PC-3 (cell line): ENCODE results near the gene MACROD1. TPM values are rescaled to one million over a fixed set of nuclear protein-coding genes. Genes with fewer than 3 reads are reported as not detected.

Experiments
- ATAC-seq: fragments of 200-7000 bp; cut with Tn5 transposase; 2 replicates; pipeline ENCODE4 v1.9.1; 2020; ENCODE audit warnings: mild to moderate bottlenecking, moderate library complexity
- BruUV-seq: library from RNA; stranded (reverse); fragments of 400-500 nt; replicated peaks from 2 replicates; lab custom pipeline; 2021; lab: Mats Ljungman, UMichigan
- CTCF ChIA-PET: fragments of 300-600 bp; sonication (Branson Sonifier 250); formaldehyde crosslinking; loops from one replicate; lab custom pipeline; 2022; ENCODE audit warnings: antibody characterized with exemption; lab: Charles Lee
- POLR2A ChIA-PET: fragments of 300-600 bp; sonication (Branson Sonifier 250); formaldehyde crosslinking; loops from one replicate; lab custom pipeline; 2022; ENCODE audit warnings: antibody characterized with exemption; ENCODE audit not compliant: unreplicated experiment; lab: Charles Lee
- DNase-seq: peaks from one replicate; pipeline ENCODE4 v3.0.0-alpha.2; 2015
- H2AFZ ChIP-seq: fragments of 300-600 bp; sonication (generic); 2 replicates; pipeline ENCODE4 v1.6.0; 2016; ENCODE audit warnings: antibody characterized with exemption, low read length
- H3F3A ChIP-seq: fragments of 300-600 bp; sonication (generic); one replicate; pipeline ENCODE4 v1.6.0; 2017; ENCODE audit warnings: antibody characterized with exemption, low read length, control low read depth, mild to moderate bottlenecking; ENCODE audit not compliant: unreplicated experiment
- H3K27ac ChIP-seq: fragments of 300-600 bp; sonication (generic); 2 replicates; pipeline ENCODE4 v1.5.1; 2016; ENCODE audit warnings: mild to moderate bottlenecking, low read length
- H3K27me3 ChIP-seq: fragments of 300-600 bp; sonication (generic); 2 replicates; pipeline ENCODE4 v1.6.1; 2016; ENCODE audit warnings: low read length, mixed read lengths
- H3K36me3 ChIP-seq: fragments of 300-600 bp; sonication (generic); 2 replicates; pipeline ENCODE4 v1.6.1; 2016; ENCODE audit warnings: low read depth, mixed run types, low read length, mixed read lengths
- H3K4me1 ChIP-seq: fragments of 300-600 bp; sonication (generic); 2 replicates; pipeline ENCODE4 v1.5.1; 2016; ENCODE audit warnings: low read length; ENCODE audit not compliant: insufficient read depth
- H3K4me2 ChIP-seq: fragments of 300-600 bp; sonication (generic); 2 replicates; pipeline ENCODE4 v1.6.0; 2016; ENCODE audit warnings: low read length
- H3K4me3 ChIP-seq: fragments of 300-600 bp; sonication (generic); 2 replicates; pipeline ENCODE4 v1.5.1; 2016; ENCODE audit warnings: mild to moderate bottlenecking, low read length, mixed read lengths
- H3K79me2 ChIP-seq: fragments of 300-600 bp; sonication (generic); 2 replicates; pipeline ENCODE4 v1.6.1; 2017; ENCODE audit warnings: low read length, mixed read lengths
- H3K9ac ChIP-seq: fragments of 300-600 bp; sonication (generic); 2 replicates; pipeline ENCODE4 v1.6.0; 2016; ENCODE audit warnings: mild to moderate bottlenecking, low read length
- H3K9me2 ChIP-seq: fragments of 300-600 bp; sonication (generic); replicated peaks from 2 replicates; pipeline ENCODE4 v1.6.1; 2016; ENCODE audit warnings: mixed run types, low read length, mixed read lengths
- H3K9me3 ChIP-seq: fragments of 300-600 bp; sonication (generic); 2 replicates; pipeline ENCODE4 v1.6.1; 2016; ENCODE audit warnings: low read length, mixed read lengths
- H4K20me1 ChIP-seq: fragments of 300-600 bp; sonication (generic); 2 replicates; pipeline ENCODE4 v1.6.1; 2016; ENCODE audit warnings: low read length, mixed read lengths
- EZH2 ChIP-seq: fragments of 300-600 bp; sonication (generic); IDR thresholded peaks from one replicate; pipeline ENCODE4 v1.6.1; 2017; ENCODE audit warnings: antibody characterized with exemption, mild to moderate bottlenecking, low read length; ENCODE audit not compliant: unreplicated experiment
- EZH2phosphoT487 ChIP-seq: fragments of 300-600 bp; sonication (generic); IDR thresholded peaks from 2 replicates; pipeline ENCODE4 v1.6.1; 2018; ENCODE audit warnings: mild to moderate bottlenecking, antibody characterized with exemption, low read length, borderline replicate concordance
- intact Hi-C: fragments of 100-400 bp; cut with micrococcal nuclease; formaldehyde crosslinking; loops from 2 replicates; pipeline ENCODE4 v1.9.0; 2023
- total RNA-seq: library from RNA; depleted of rRNA; stranded (reverse); fragments of >200 nt; gene quantifications from 2 replicates; pipeline ENCODE4 v1.2.3, GENCODE V29; 2014
- TF ChIP-seq, protein P1 (sequence below): fragments of 300-600 bp; sonication (generic); conservative IDR thresholded peaks from 2 replicates; pipeline ENCODE4 v1.5.1; 2017; ENCODE audit warnings: antibody characterized with exemption, low read depth, mild to moderate bottlenecking, low read length

MACROD1 gene
- total RNA-seq, 1 experiment from 2014 or later: 71.4 TPM

DNA sequence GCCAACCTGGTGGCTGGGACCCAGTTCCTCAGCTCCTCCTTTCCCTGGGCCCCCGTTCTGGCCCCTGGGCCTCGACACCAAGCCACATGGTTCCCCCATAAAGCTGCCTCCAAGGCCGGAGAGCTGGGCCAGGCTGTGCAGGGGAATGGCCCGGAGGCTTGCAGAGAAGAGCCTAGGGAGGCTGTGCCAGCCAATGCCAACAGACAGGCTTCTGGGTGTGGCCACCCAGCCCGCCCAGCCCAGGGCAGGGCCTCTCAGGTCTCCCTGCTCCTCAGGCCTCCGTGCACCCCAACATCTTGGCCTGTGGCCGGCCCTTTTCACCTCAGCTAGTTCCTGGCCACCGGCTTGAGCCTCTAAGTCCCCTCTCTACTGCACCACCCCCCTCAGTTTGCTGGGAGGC, 147.6 kb downstream of the MACROD1 start:
- BruUV-seq: no TSS peak
- DNase-seq: no peak
- Histone ChIP-seq H3K9ac (no peak overlapping the region), H3K4me1 (no peaks in the 10 kb centered on the region), H3K27ac (no peak overlapping the region), H4K20me1 (no peaks in the 10 kb centered on the region), H3K79me2 (no peaks in the 10 kb centered on the region), H3K9me3 (no peaks in the 10 kb centered on the region), H3K4me3 (no peak overlapping the region), H3K36me3 (no peaks in the 10 kb centered on the region), H3F3A (no peaks in the 10 kb centered on the region), H3K4me2 (no peak overlapping the region), H3K9me2 (no peaks in the 10 kb centered on the region), H2AFZ (no peak overlapping the region), H3K27me3 (no peaks in the 10 kb centered on the region)
- intact Hi-C loops: no loop called here
- ChIA-PET CTCF (no interaction called here), POLR2A (no interaction called here)
- TF ChIP-seq EZH2 (no peak), EZH2phosphoT487 (no peak)
- TF ChIP-seq, protein P1, sequence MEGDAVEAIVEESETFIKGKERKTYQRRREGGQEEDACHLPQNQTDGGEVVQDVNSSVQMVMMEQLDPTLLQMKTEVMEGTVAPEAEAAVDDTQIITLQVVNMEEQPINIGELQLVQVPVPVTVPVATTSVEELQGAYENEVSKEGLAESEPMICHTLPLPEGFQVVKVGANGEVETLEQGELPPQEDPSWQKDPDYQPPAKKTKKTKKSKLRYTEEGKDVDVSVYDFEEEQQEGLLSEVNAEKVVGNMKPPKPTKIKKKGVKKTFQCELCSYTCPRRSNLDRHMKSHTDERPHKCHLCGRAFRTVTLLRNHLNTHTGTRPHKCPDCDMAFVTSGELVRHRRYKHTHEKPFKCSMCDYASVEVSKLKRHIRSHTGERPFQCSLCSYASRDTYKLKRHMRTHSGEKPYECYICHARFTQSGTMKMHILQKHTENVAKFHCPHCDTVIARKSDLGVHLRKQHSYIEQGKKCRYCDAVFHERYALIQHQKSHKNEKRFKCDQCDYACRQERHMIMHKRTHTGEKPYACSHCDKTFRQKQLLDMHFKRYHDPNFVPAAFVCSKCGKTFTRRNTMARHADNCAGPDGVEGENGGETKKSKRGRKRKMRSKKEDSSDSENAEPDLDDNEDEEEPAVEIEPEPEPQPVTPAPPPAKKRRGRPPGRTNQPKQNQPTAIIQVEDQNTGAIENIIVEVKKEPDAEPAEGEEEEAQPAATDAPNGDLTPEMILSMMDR: no peak
- 0 out of 2 replicates have a peak, but pooled peaks have one; percentile 16 for ATAC-seq

DNA sequence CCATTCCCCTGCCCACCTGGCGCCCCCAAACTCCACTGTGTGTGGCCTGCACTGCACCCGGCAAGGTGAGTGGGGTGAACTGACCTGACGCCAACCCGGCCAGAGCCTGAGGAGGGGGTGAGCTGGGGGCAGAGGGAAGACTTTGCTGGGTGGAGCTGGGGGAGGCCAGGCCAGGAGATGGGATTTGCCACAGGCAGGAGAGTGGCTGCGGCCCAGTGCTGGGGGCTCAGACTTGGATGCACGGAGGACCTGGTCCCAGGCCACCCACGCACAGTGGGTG, 148.0 kb downstream of the MACROD1 start:
- ChIA-PET POLR2A (no interaction called here), CTCF (no interaction called here)
- no peaks in the 10 kb centered on the region for H3K27me3 ChIP-seq

More for the DNA sequence above, 148.0 kb downstream of the MACROD1 start:
- H2AFZ ChIP-seq: no peak overlapping the region
- H3K4me3 ChIP-seq: no peak overlapping the region
- no peak overlapping the region for H3K9ac ChIP-seq
- H3K9me2 ChIP-seq: no peaks in the 10 kb centered on the region
- no peak overlapping the region for H3K27ac ChIP-seq
- no peaks in the 10 kb centered on the region for H3K9me3 ChIP-seq
- ATAC-seq: no peak
- BruUV-seq: no TSS peak
- H3K4me1 ChIP-seq: no peaks in the 10 kb centered on the region
- no peaks in the 10 kb centered on the region for H3F3A ChIP-seq
- DNase-seq: no peak
- no peaks in the 10 kb centered on the region for H3K79me2 ChIP-seq
- intact Hi-C loops: no loop called here
- TF ChIP-seq EZH2: no peak
- TF ChIP-seq, protein P1: no peak
- no peak for TF ChIP-seq EZH2phosphoT487
- no peaks in the 10 kb centered on the region for H4K20me1 ChIP-seq
- H3K36me3 ChIP-seq: no peaks in the 10 kb centered on the region
- no peak overlapping the region for H3K4me2 ChIP-seq
